Omental fat pad (tissue), 4 donors: ENCODE data around the gene CHST12. TPM values are rescaled to one million over a fixed set of nuclear protein-coding genes. Genes with fewer than 3 reads are reported as not detected.
"Not testable (repeated sequence)": the region's sequence is repeated elsewhere in the genome, so short reads cannot be mapped to it uniquely, and the experiment has no call there.

Experiments used
- ATAC-seq: fragments of 150-250 bp; one replicate; pipeline ENCODE4 v1.9.1; 2016; ENCODE audit warnings: mild to moderate bottlenecking, moderate library complexity; ENCODE audit not compliant: low FRiP score
- DNase-seq: peaks from one replicate; pipeline ENCODE4 v3.0.0-alpha.2; 2019; ENCODE audit warnings: low spot score
- CTCF ChIP-seq, 3 donors: fragments of 450-650 bp; IDR thresholded peaks; one replicate each; pipeline ENCODE4 v1.5.1; 2016 to 2017; ENCODE audit warnings: antibody characterized with exemption in 3 of 3, mild to moderate bottlenecking in 3 of 3, moderate library complexity in 2 of 3
- total RNA-seq, 4 donors: library from RNA; depleted of rRNA; stranded (reverse); fragments of >200 nt; gene quantifications; one replicate each; pipeline ENCODE4 v1.1.0, GENCODE V29; 2016

CHST12 gene
- total RNA-seq, 4 donors from 2014 or later, result 7.9 to 18.3 (median 11.3) TPM

GRCh38 chr7:2465928-2466327 lies 62.5 kb downstream of the CHST12 start:
- no peak for ATAC-seq
- TF ChIP-seq CTCF (IDR thresholded peaks at IDR 0.05), result no peak

GRCh38 chr7:2466675-2467074 lies 63.3 kb downstream of the CHST12 start:
- no peak for DNase-seq
- ATAC-seq, result no peak
- no peak for TF ChIP-seq CTCF (IDR thresholded peaks at IDR 0.05)

More at GRCh38 chr7:2465928-2466327, 62.5 kb downstream of the CHST12 start:
- DNase-seq, result no peak

GRCh38 chr7:2468227-2468626 lies 64.8 kb downstream of the CHST12 start:
- no peak for DNase-seq
- no peak for ATAC-seq
- TF ChIP-seq CTCF (IDR thresholded peaks at IDR 0.05), result no peak

GRCh38 chr7:2469460-2470203 lies 66.2 kb downstream of the CHST12 start:
- not testable (repeated sequence) for ATAC-seq, DNase-seq

GRCh38 chr7:2470204-2471021 lies 67.0 kb downstream of the CHST12 start:
- DNase-seq (no peak), ATAC-seq (no peak)
- no peak for TF ChIP-seq CTCF (IDR thresholded peaks at IDR 0.05)

GRCh38 chr7:2471022-2471329 lies 67.6 kb downstream of the CHST12 start:
- no peak for TF ChIP-seq CTCF (IDR thresholded peaks at IDR 0.05)
- no peak for ATAC-seq
- no peak for DNase-seq

- ATAC-seq, result no peak
- TF ChIP-seq CTCF (IDR thresholded peaks at IDR 0.05), result no peak
- DNase-seq, result no peak
Observed at GRCh38 chr7:2471396-2471795, 68.0 kb downstream of the CHST12 start.
